ENCODE data around the gene SAMD11.

GRCh38 chr1:920521-920920, 3.2 kb upstream of the SAMD11 start:
- TF ChIP-seq CTCF (IDR thresholded peaks at IDR 0.05) = no peak
- TF ChIP-seq POLR2AphosphoS5 (IDR thresholded peaks at IDR 0.05) = no peak
- TF ChIP-seq POLR2A (IDR thresholded peaks at IDR 0.05) = no peak
- no peak for TF ChIP-seq EP300 (IDR thresholded peaks at IDR 0.05)

All from gastroesophageal sphincter (tissue), 3 donors.